ENCODE results near the gene DUSP22. TPM values are rescaled to one million over a fixed set of nuclear protein-coding genes. Genes with fewer than 3 reads are reported as not detected.

Gene DUSP22
- polyA plus RNA-seq, 1 of the 3 experiments (the other 2 are of a cell fraction): 6.8 TPM

- TF ChIP-seq FOXM1 (IDR thresholded peaks at IDR 0.05; ENCODE audit: low read depth): no peak
Measured at GRCh38 chr6:252775-253535, 39.3 kb upstream of the DUSP22 start (continued).

DNA sequence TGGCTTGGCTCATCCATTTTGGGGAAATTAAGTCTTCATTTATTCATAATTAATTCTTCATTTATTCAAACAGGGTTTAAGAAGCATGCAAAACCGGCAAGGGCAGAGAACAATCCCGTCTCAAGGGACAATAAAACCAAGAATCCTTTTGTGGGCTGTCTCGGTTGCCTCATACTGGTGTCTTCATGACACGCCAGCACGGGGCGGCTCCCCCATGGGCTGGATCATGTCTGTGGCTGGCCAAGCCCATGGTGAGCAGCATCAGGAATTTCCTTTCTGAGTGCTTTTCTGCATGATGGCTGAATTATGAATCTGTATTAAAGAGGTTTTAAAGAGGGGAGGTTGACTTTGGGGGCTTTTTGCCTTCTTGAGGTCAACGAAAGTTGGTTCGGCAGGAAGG, 38.3 kb upstream of the DUSP22 start:
- Histone ChIP-seq H3K9me3 (no peaks in the 10 kb centered on the region), H3K27me3 (ENCODE audit: insufficient read depth) (peaks cover 34% of the 10 kb centered on the region; the same call in 1 of the 2 replicates), H3K4me3 (ENCODE audit: low read depth in 2 of 2, low read length in 1 of 2) (no peak overlapping the region), H3K36me3 (replicated peaks in 1 of 2; ENCODE audit: control insufficient read depth in 1 of 2, insufficient read depth in 2 of 2, low read length in 1 of 2) (no peaks in the 10 kb centered on the region), H3K79me2 (ENCODE audit: insufficient read depth) (no peaks in the 10 kb centered on the region), H4K20me1 (ENCODE audit: insufficient read depth) (no peaks in the 10 kb centered on the region; the same call in 1 of the 2 replicates), H3K9ac (no peak overlapping the region), H3K4me2 (no peak overlapping the region), H3K9me2 (no peaks in the 10 kb centered on the region), H3K4me1 (ENCODE audit: control insufficient read depth in 1 of 2, insufficient read depth in 2 of 2, low read depth in 1 of 2, low read length in 1 of 2) (no peaks in the 10 kb centered on the region), H2AFZ (ENCODE audit: low read depth) (no peak overlapping the region), H3F3A (replicated peaks; ENCODE audit: insufficient read depth) (no peaks in the 10 kb centered on the region), H3K27ac (ENCODE audit: low read depth in 2 of 2, low read length in 1 of 2) (no peak overlapping the region)
- CTCF ChIA-PET: no interaction called here
- 15% methylated on average over 8 of the region's 8 CpGs for WGBS (ENCODE audit: low lambda C conversion rate)
- POLR2A ChIA-PET: no interaction called here
- no peak for DNase-seq
- TF ChIP-seq RFX5 (IDR thresholded peaks at IDR 0.05; ENCODE audit: low read length) (no peak), RCOR1 (IDR thresholded peaks at IDR 0.05; ENCODE audit: low read length) (no peak), FOXM1 (IDR thresholded peaks at IDR 0.05; ENCODE audit: low read depth) (no peak), ZBTB33 (IDR thresholded peaks at IDR 0.05; ENCODE audit: borderline replicate concordance, low read depth) (no peak), MEF2A (IDR thresholded peaks at IDR 0.05; ENCODE audit: borderline replicate concordance, low read depth) (no peak), RAD21 (IDR thresholded peaks at IDR 0.05; ENCODE audit: low read length) (no peak), NRF1 (IDR thresholded peaks at IDR 0.05; ENCODE audit: low read depth, low read length) (no peak), CHD2 (IDR thresholded peaks at IDR 0.05; ENCODE audit: low read length, partially characterized antibody) (no peak), TEAD4 (IDR thresholded peaks at IDR 0.05; ENCODE audit: borderline replicate concordance, insufficient read depth) (no peak), SIN3A (IDR thresholded peaks at IDR 0.05; ENCODE audit: borderline replicate concordance, low read depth, low read length) (no peak), REST (IDR thresholded peaks at IDR 0.05; ENCODE audit: low read depth, low read length) (no peak), EZH2phosphoT487 (IDR thresholded peaks at IDR 0.05; ENCODE audit: borderline replicate concordance, low read depth) (no peak)
